CD4-positive, CD25-positive, alpha-beta regulatory T cell (primary cell): ENCODE data around the gene CDK18. TPM values are rescaled to one million over a fixed set of nuclear protein-coding genes. Genes with fewer than 3 reads are reported as not detected.
"Not testable (repeated sequence)": the region's sequence is repeated elsewhere in the genome, so short reads cannot be mapped to it uniquely, and the experiment has no call there.

ENCODE experiments used
- ATAC-seq, 2 donors: fragments of 150-1000 bp; cut with Tn5 transposase; one replicate each; pipeline ENCODE4 v1.10.0; 2021; ENCODE audit warnings: low read depth in 2 of 2, moderate number of reproducible peaks in 2 of 2, moderate library complexity in 1 of 2
- DNase-seq, 3 donors: peaks; one replicate each; pipeline versions ENCODE4 v3.0.0 to v3.0.0-alpha.2; 2012 to 2022; ENCODE audit warnings: mixed read lengths in 1 of 3
- H3K27ac ChIP-seq: one replicate; pipeline ENCODE4 v1.7.0; 2013; ENCODE audit warnings: mild to moderate bottlenecking, low read length; ENCODE audit not compliant: insufficient read depth, poor library complexity, severe bottlenecking
- H3K27me3 ChIP-seq: one replicate; pipeline ENCODE4 v1.7.0; 2013; ENCODE audit warnings: low read length; ENCODE audit not compliant: control insufficient read depth, insufficient read depth
- H3K36me3 ChIP-seq: one replicate; pipeline ENCODE4 v1.7.0; 2013; ENCODE audit warnings: mild to moderate bottlenecking, low read length, moderate library complexity; ENCODE audit not compliant: control insufficient read depth, insufficient read depth
- H3K4me1 ChIP-seq: 2 replicates; pipeline ENCODE4 v1.7.0; 2013; ENCODE audit warnings: mild to moderate bottlenecking, low read length; ENCODE audit not compliant: insufficient read depth, control insufficient read depth, poor library complexity, severe bottlenecking
- H3K4me3 ChIP-seq: one replicate; pipeline ENCODE4 v1.7.0; 2013; ENCODE audit warnings: low read depth, mild to moderate bottlenecking, low read length, moderate library complexity
- H3K9me3 ChIP-seq, 2 experiments: 1 replicate in 1 of 2; 2 replicates in 1 of 2; pipeline ENCODE4 v1.7.0; 2013; ENCODE audit warnings: low read length in 2 of 2, mild to moderate bottlenecking in 1 of 2, moderate library complexity in 1 of 2; ENCODE audit not compliant: control insufficient read depth in 2 of 2
- H3K27ac Mint-ChIP-seq, 3 donors: one replicate each; pipeline ENCODE4 v1.8.0; 2020 to 2022; ENCODE audit warnings: mild to moderate bottlenecking in 3 of 3, mixed read lengths in 3 of 3, moderate library complexity in 2 of 3
- H3K27me3 Mint-ChIP-seq: one replicate; pipeline ENCODE4 v1.8.0; 2022; ENCODE audit warnings: mild to moderate bottlenecking, mixed read lengths
- H3K36me3 Mint-ChIP-seq: one replicate; pipeline ENCODE4 v1.8.0; 2020; ENCODE audit warnings: mixed read lengths
- H3K4me1 Mint-ChIP-seq, 4 donors: one replicate each; pipeline ENCODE4 v1.8.0; 2020 to 2022; ENCODE audit warnings: mixed read lengths in 4 of 4, mild to moderate bottlenecking in 1 of 4
- H3K4me3 Mint-ChIP-seq, 4 donors: one replicate each; pipeline ENCODE4 v1.8.0; 2020 to 2022; ENCODE audit warnings: mild to moderate bottlenecking in 4 of 4, mixed read lengths in 4 of 4, moderate library complexity in 3 of 4
- H3K9me3 Mint-ChIP-seq, 7 donors: one replicate each; pipeline ENCODE4 v1.8.0; 2020 to 2022; ENCODE audit warnings: mixed read lengths in 7 of 7, mild to moderate bottlenecking in 3 of 7, moderate library complexity in 2 of 7
- polyA plus RNA-seq, 4 donors: library from polyadenylated mRNA; unstranded; fragments of 300-500 nt; fragmentation: Illumina TruSeq; gene quantifications; one replicate each; pipeline ENCODE4 v1.2.3, GENCODE V29; 2021
- total RNA-seq: library from RNA; stranded (reverse); gene quantifications from one replicate; pipeline ENCODE4 v1.2.3, GENCODE V29; 2022

Gene CDK18
- total and polyA plus RNA-seq, 5 donors from 2014 or later, result 0.49 TPM; not detected in 4

GRCh38 chr1:205481629-205482151, 22.8 kb upstream of the CDK18 start:
- no peak for ATAC-seq
- Mint-ChIP-seq H3K27me3 (peaks cover 34% of the 10 kb centered on the region), H3K9me3 (peaks cover 0 to 2% (median 0%) of the 10 kb centered on the region in 7 donors), H3K4me1 (peaks cover 4 to 28% (median 15%) of the 10 kb centered on the region in 4 donors), H3K36me3 (no peaks in the 10 kb centered on the region), H3K27ac (peak overlapping the region in 1 of 3 donors; percentile 41), H3K4me3 (no peak overlapping the region)
- no peaks in the 10 kb centered on the region for H3K9me3 ChIP-seq
- H3K27ac ChIP-seq, result no peak overlapping the region
- H3K4me1 ChIP-seq, result peaks cover 18% of the 10 kb centered on the region
- no peaks in the 10 kb centered on the region for H3K36me3 ChIP-seq
- no peak overlapping the region for H3K4me3 ChIP-seq
- DNase-seq, result no peak
- H3K27me3 ChIP-seq, result no peaks in the 10 kb centered on the region

GRCh38 chr1:205482587-205482986, 21.9 kb upstream of the CDK18 start:
- not testable (repeated sequence) for H3K27ac Mint-ChIP-seq, DNase-seq, H3K36me3 Mint-ChIP-seq, H3K4me3 Mint-ChIP-seq, H3K4me3 ChIP-seq, H3K9me3 Mint-ChIP-seq, H3K27me3 ChIP-seq, ATAC-seq, H3K9me3 ChIP-seq, H3K27ac ChIP-seq, H3K36me3 ChIP-seq
- H3K4me1 ChIP-seq, result peaks cover 18% of the 10 kb centered on the region
- peaks cover 4 to 30% (median 15%) of the 10 kb centered on the region in 4 donors for H3K4me1 Mint-ChIP-seq
- peaks cover 34% of the 10 kb centered on the region for H3K27me3 Mint-ChIP-seq

- ATAC-seq, result no peak
- peaks cover 4 to 30% (median 15%) of the 10 kb centered on the region in 4 donors for H3K4me1 Mint-ChIP-seq
These were observed 21.1 kb upstream of the CDK18 start for GRCh38 chr1:205483372-205483771.

GRCh38 chr1:205484985-205485967, 19.2 kb upstream of the CDK18 start:
- H3K27me3 Mint-ChIP-seq, result peaks cover 48% of the 10 kb centered on the region

More at GRCh38 chr1:205483372-205483771, 21.1 kb upstream of the CDK18 start:
- DNase-seq, result no peak
- no peak overlapping the region for H3K4me3 ChIP-seq
- no peaks in the 10 kb centered on the region for H3K9me3 ChIP-seq
- no peak overlapping the region for H3K27ac ChIP-seq
- Mint-ChIP-seq H3K36me3 (no peaks in the 10 kb centered on the region), H3K4me3 (no peak overlapping the region), H3K27me3 (peaks cover 40% of the 10 kb centered on the region), H3K27ac (peak overlapping the region in 1 of 3 donors; percentile 4), H3K9me3 (peaks cover 0 to 2% (median 0%) of the 10 kb centered on the region in 7 donors)
- peaks cover 18% of the 10 kb centered on the region for H3K4me1 ChIP-seq
- H3K36me3 ChIP-seq, result no peaks in the 10 kb centered on the region
- no peaks in the 10 kb centered on the region for H3K27me3 ChIP-seq

GRCh38 chr1:205486258-205486657, 18.2 kb upstream of the CDK18 start:
- H3K27me3 ChIP-seq, result peaks cover 2% of the 10 kb centered on the region
- H3K4me3 ChIP-seq, result no peak overlapping the region
- H3K9me3 ChIP-seq, result no peaks in the 10 kb centered on the region
- H3K4me3 Mint-ChIP-seq, result no peak overlapping the region
- H3K9me3 Mint-ChIP-seq, result no peaks in the 10 kb centered on the region
- peaks cover 10% of the 10 kb centered on the region for H3K4me1 ChIP-seq
- H3K4me1 Mint-ChIP-seq, result peaks cover 0 to 14% (median 4%) of the 10 kb centered on the region in 4 donors
- DNase-seq (no peak), ATAC-seq (no peak)
- no peak overlapping the region for H3K27ac ChIP-seq
- no peaks in the 10 kb centered on the region for H3K36me3 ChIP-seq
- H3K27ac Mint-ChIP-seq, result peak overlapping the region in 1 of 3 donors; percentile 48
- H3K36me3 Mint-ChIP-seq, result no peaks in the 10 kb centered on the region
- peaks cover 54% of the 10 kb centered on the region for H3K27me3 Mint-ChIP-seq

More at GRCh38 chr1:205484985-205485967, 19.2 kb upstream of the CDK18 start:
- Histone ChIP-seq H3K27ac (no peak overlapping the region), H3K36me3 (no peaks in the 10 kb centered on the region), H3K27me3 (peaks cover 2% of the 10 kb centered on the region), H3K4me1 (peaks cover 18% of the 10 kb centered on the region), H3K9me3 (no peaks in the 10 kb centered on the region), H3K4me3 (no peak overlapping the region)
- Mint-ChIP-seq H3K9me3 (peaks cover 0 to under 1% (median 0%) of the 10 kb centered on the region in 7 donors), H3K4me3 (no peak overlapping the region), H3K36me3 (no peaks in the 10 kb centered on the region), H3K4me1 (peaks cover 4 to 22% (median 10%) of the 10 kb centered on the region in 4 donors), H3K27ac (no peak overlapping the region)
- peak; percentile 75 to 77 for ATAC-seq
- peak; percentile 44 to 74 (median 71) for DNase-seq

GRCh38 chr1:205488074-205488723, 16.3 kb upstream of the CDK18 start:
- Mint-ChIP-seq H3K9me3 (no peaks in the 10 kb centered on the region), H3K27ac (no peak overlapping the region), H3K4me1 (peaks cover 0 to 10% (median 3%) of the 10 kb centered on the region in 4 donors), H3K4me3 (no peak overlapping the region), H3K27me3 (peaks cover 56% of the 10 kb centered on the region), H3K36me3 (no peaks in the 10 kb centered on the region)
- no peaks in the 10 kb centered on the region for H3K36me3 ChIP-seq
- H3K9me3 ChIP-seq, result no peaks in the 10 kb centered on the region
- no peak overlapping the region for H3K4me3 ChIP-seq
- H3K4me1 ChIP-seq, result peaks cover 7% of the 10 kb centered on the region
- H3K27ac ChIP-seq, result no peak overlapping the region
- H3K27me3 ChIP-seq, result peaks cover 2% of the 10 kb centered on the region
- ATAC-seq, result peak; percentile 48 to 49
- peak; percentile 13 to 50 (median 29) for DNase-seq

- Histone ChIP-seq H3K9me3 (no peaks in the 10 kb centered on the region), H3K4me3 (no peak overlapping the region), H3K36me3 (no peaks in the 10 kb centered on the region), H3K27ac (no peak overlapping the region), H3K4me1 (no peaks in the 10 kb centered on the region), H3K27me3 (peaks cover 4% of the 10 kb centered on the region)
- Mint-ChIP-seq H3K36me3 (no peaks in the 10 kb centered on the region), H3K4me1 (peaks cover 0 to under 1% (median 0%) of the 10 kb centered on the region in 4 donors), H3K27ac (peak overlapping the region in 1 of 3 donors; percentile 84), H3K27me3 (peaks cover 52% of the 10 kb centered on the region), H3K4me3 (no peak overlapping the region), H3K9me3 (peaks cover 0 to 2% (median 0%) of the 10 kb centered on the region in 7 donors)
- no peak for DNase-seq
- no peak for ATAC-seq
These were observed 12.7 kb upstream of the CDK18 start for GRCh38 chr1:205491794-205492193.
